CD4-positive, alpha-beta T cell treated with Interferon gamma for 1 hour (primary cell): Measurements from ENCODE around the gene CAD.
A peak's percentile ranks its signal among the peaks of the same experiment; 100 is the strongest.

Experiments
- DNase-seq: peaks from one replicate; pipeline ENCODE4 v3.0.0-alpha.2; 2020

Gene CAD

GRCh38 chr2:27231921-27232320 is 14.8 kb downstream of the CAD start:
- DNase-seq, result no peak

GRCh38 chr2:27233341-27233740 is 16.2 kb downstream of the CAD start:
- DNase-seq, result no peak

GRCh38 chr2:27236136-27236535 is 19.0 kb downstream of the CAD start:
- no peak for DNase-seq

- no peak for DNase-seq
Measured at GRCh38 chr2:27236626-27237025, 19.5 kb downstream of the CAD start.

GRCh38 chr2:27237341-27237945 is 20.3 kb downstream of the CAD start:
- no peak for DNase-seq

- no peak for DNase-seq
Measured at GRCh38 chr2:27238976-27239375, 21.8 kb downstream of the CAD start.

GRCh38 chr2:27240406-27240805 is 23.2 kb downstream of the CAD start:
- no peak for DNase-seq

GRCh38 chr2:27241761-27242613 is 24.8 kb downstream of the CAD start:
- no peak for DNase-seq

- no peak for DNase-seq
Measured at GRCh38 chr2:27242614-27242951, 25.4 kb downstream of the CAD start.

GRCh38 chr2:27243391-27244130 is 26.4 kb downstream of the CAD start:
- DNase-seq, result no peak

GRCh38 chr2:27245116-27245515 is 27.9 kb downstream of the CAD start:
- no peak for DNase-seq

GRCh38 chr2:27245626-27246025 is 28.5 kb downstream of the CAD start:
- no peak for DNase-seq

GRCh38 chr2:27247893-27248292 is 30.7 kb downstream of the CAD start:
- DNase-seq, result no peak

GRCh38 chr2:27249159-27249890 is 32.2 kb downstream of the CAD start:
- no peak for DNase-seq

- peak; percentile 29 for DNase-seq
Measured at GRCh38 chr2:27249891-27250651, 32.9 kb downstream of the CAD start.

- DNase-seq, result no peak
Measured at GRCh38 chr2:27250652-27251379, 33.6 kb downstream of the CAD start.

GRCh38 chr2:27251766-27252165 is 34.6 kb downstream of the CAD start:
- no peak for DNase-seq

- DNase-seq, result no peak
Measured at GRCh38 chr2:27255187-27255586, 38.0 kb downstream of the CAD start.

GRCh38 chr2:27255660-27256059 is 38.5 kb downstream of the CAD start:
- DNase-seq, result no peak

- no peak for DNase-seq
Measured at GRCh38 chr2:27256855-27257454, 39.8 kb downstream of the CAD start.

GRCh38 chr2:27258051-27258450 is 40.9 kb downstream of the CAD start:
- no peak for DNase-seq
